GM21360 (cell line): ENCODE data around the gene SKA3.

Experiments
- ATAC-seq: cut with Tn5 transposase; IDR thresholded peaks from one replicate; pipeline ENCODE4 v1.9.1; 2021; ENCODE audit warnings: mild to moderate bottlenecking, moderate library complexity; ENCODE audit not compliant: unreplicated experiment

SKA3 gene

GRCh38 chr13:21117104-21117809 lies 59.1 kb downstream of the SKA3 start:
- no peak for ATAC-seq

DNA sequence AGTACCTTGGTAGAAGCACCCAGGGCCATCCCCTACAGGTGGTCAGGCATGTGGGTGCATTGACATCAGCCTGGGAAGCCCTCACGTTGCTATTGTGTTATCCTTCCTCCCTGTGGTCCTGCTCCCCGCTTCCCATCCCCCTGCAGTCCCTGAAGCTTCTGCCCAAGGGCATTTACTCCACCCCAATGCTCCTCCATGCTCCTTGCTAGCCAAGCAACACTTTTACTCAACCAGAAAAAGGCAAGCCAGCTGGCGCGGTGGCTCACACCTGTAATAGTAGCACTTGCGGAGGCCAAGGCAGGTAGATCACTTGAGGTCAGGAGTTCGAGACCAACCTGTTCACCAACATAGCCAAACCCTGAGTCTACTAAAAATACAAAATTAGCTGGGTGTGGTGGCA lies 60.2 kb downstream of the SKA3 start:
- no peak for ATAC-seq

DNA sequence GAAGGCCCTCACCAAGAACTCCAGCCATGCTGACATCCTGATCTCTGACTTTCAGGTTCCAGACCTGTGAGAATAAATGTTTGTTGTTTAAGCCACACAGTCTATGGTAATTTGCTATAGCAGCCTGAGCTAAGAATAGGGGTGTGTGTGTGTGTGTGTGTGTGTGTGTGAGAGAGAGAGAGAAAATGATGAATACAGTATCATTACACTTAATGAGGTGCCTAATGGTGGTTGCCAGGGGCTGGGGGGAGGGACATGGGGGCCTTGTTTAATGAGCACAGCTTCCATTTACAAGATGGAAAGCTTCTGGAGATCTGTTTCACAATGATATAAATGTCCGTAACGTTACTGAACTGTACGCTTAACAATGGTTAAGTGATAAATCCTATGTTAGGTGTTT lies 61.1 kb downstream of the SKA3 start:
- ATAC-seq = no peak

GRCh38 chr13:21111546-21111945 lies 64.8 kb downstream of the SKA3 start:
- no peak for ATAC-seq

GRCh38 chr13:21109168-21109567 lies 67.2 kb downstream of the SKA3 start:
- no peak for ATAC-seq

GRCh38 chr13:21106089-21106488 lies 70.3 kb downstream of the SKA3 start:
- no peak for ATAC-seq

- ATAC-seq = no peak
These were observed 71.9 kb downstream of the SKA3 start for GRCh38 chr13:21104199-21105019.
